Measurements from ENCODE around the gene WDR53. TPM values are rescaled to one million over a fixed set of nuclear protein-coding genes. Genes with fewer than 3 reads are reported as not detected.
A peak's percentile ranks its signal among the peaks of the same experiment; 100 is the strongest.
"Not testable (repeated sequence)": the region's sequence is repeated elsewhere in the genome, so short reads cannot be mapped to it uniquely, and the experiment has no call there.

Gene WDR53
- total and polyA plus RNA-seq, 11 donors: 4.2 to 15.5 (median 8.4) TPM

DNA sequence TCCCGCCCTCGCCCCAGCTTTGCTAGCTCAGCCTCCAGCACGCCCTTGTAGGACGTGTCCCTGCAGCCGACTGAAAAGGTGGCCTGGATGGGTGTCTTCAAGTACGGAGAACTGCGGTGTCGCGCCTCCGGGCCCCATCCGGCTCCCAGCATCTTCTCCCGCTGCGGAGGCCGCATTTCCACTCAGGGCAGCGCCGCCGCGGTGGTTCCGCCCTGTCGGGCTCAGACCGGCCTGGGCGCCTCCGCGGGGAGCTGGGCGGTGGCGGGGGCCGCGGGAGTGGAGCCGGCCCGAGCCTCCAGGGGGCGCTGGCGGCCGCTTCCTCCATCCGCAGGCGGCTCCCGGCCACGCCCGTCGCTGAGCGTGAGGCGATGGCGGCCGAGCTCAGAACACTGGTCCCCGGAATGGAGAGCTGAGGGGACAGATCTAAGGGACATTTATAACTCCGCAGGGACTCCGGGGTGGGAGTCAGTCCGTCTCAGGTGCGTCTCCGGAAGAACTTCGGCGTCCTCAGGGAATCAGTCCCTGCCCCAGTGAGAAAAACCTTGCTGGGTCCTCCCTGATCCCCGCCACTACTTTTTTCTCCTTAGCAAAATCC is 39.6 kb downstream of the WDR53 start:
- no peak for TF ChIP-seq POLR2A (IDR thresholded peaks at IDR 0.05)
- TF ChIP-seq, protein P1, sequence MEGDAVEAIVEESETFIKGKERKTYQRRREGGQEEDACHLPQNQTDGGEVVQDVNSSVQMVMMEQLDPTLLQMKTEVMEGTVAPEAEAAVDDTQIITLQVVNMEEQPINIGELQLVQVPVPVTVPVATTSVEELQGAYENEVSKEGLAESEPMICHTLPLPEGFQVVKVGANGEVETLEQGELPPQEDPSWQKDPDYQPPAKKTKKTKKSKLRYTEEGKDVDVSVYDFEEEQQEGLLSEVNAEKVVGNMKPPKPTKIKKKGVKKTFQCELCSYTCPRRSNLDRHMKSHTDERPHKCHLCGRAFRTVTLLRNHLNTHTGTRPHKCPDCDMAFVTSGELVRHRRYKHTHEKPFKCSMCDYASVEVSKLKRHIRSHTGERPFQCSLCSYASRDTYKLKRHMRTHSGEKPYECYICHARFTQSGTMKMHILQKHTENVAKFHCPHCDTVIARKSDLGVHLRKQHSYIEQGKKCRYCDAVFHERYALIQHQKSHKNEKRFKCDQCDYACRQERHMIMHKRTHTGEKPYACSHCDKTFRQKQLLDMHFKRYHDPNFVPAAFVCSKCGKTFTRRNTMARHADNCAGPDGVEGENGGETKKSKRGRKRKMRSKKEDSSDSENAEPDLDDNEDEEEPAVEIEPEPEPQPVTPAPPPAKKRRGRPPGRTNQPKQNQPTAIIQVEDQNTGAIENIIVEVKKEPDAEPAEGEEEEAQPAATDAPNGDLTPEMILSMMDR (IDR thresholded peaks at IDR 0.05): peak; percentile 60 to 93 (median 72)
- intact Hi-C loops (cut with DNase I): loop anchor here in 1 of 10 donors (10.0 kb wide), 1 partner anchor 474 kb away; no protein-coding TSS in a partner anchor
- peak; percentile 69 to 99 (median 94) for ATAC-seq
- H3K36me3 ChIP-seq: no peaks in the 10 kb centered on the region
- WGBS, 4 donors: 3 to 17% (median 5%) methylated on average over 15 to 52 of the region's 52 CpGs
- H3K27me3 ChIP-seq: peaks cover 0 to 11% (median 0%) of the 10 kb centered on the region in 9 donors
- peak overlapping the region; percentile 6 to 57 (median 46) for H3K4me3 ChIP-seq
- peaks cover 0 to 7% (median 0%) of the 10 kb centered on the region in 12 donors for H3K9me3 ChIP-seq
- peak; percentile 57 to 91 (median 79) for DNase-seq
- peaks cover 0 to 11% (median 0%) of the 10 kb centered on the region in 12 donors for H3K4me1 ChIP-seq
- H3K27ac ChIP-seq: peak overlapping the region in 3 of 12 donors; percentile 20 to 64 (median 58)

DNA sequence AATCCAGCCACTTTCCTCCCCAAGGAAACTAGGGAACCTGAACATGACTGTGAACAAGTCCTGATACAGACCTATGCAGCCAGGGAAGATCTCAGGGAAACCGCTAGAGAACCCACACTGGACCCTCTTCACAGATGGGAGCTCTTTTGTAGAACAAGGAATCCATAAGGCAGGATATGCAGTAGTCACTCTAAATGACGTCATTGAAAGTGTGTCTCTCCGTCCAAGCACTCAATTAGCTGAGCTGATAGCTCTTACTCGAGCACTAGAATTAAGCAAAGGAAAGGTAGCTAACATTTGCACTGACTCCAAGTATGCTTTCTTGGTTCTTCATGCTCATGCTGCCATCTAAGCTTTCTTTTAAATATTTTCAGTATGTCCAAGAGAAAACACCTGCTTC is 43.2 kb downstream of the WDR53 start:
- H3K4me1 ChIP-seq: peaks cover 0 to 11% (median 0%) of the 10 kb centered on the region in 12 donors
- 73 to 79% (median 77%) methylated on average over 4 of the region's 4 CpGs for WGBS, 4 donors
- TF ChIP-seq, protein P1 (IDR thresholded peaks at IDR 0.05): no peak
- no peak for TF ChIP-seq POLR2A (IDR thresholded peaks at IDR 0.05)

GRCh38 chr3:196524527-196524926 is 43.8 kb downstream of the WDR53 start:
- Histone ChIP-seq H3K9me3 (peaks cover 0 to 23% (median 12%) of the 10 kb centered on the region in 12 donors), H3K4me1 (peaks cover 0 to 11% (median 0%) of the 10 kb centered on the region in 12 donors), H3K36me3 (no peaks in the 10 kb centered on the region), H3K27me3 (no peaks in the 10 kb centered on the region), H3K27ac (no peak overlapping the region), H3K4me3 (no peak overlapping the region)
- intact Hi-C loops (cut with DNase I): loop anchor here in 4 of 10 donors (5.0 to 10.0 kb wide), 3 partner anchors 37 to 470 kb away; no protein-coding TSS in a partner anchor
- WGBS, 4 donors: 51 to 69% (median 59%) methylated on average over 5 of the region's 5 CpGs
- TF ChIP-seq, protein P1 (IDR thresholded peaks at IDR 0.05): no peak
- no peak for TF ChIP-seq POLR2A (IDR thresholded peaks at IDR 0.05)
- no peak for ATAC-seq
- no peak for DNase-seq

More for the DNA sequence above, 43.2 kb downstream of the WDR53 start:
- Histone ChIP-seq H3K36me3 (no peaks in the 10 kb centered on the region), H3K4me3 (no peak overlapping the region), H3K9me3 (peaks cover 0 to 17% (median 6%) of the 10 kb centered on the region in 12 donors), H3K27ac (no peak overlapping the region), H3K27me3 (no peaks in the 10 kb centered on the region)
- ATAC-seq (no peak), DNase-seq (no peak)
- intact Hi-C loops (cut with DNase I): loop anchor here in 1 of 10 donors (10.0 kb wide), 1 partner anchor 470 kb away; no protein-coding TSS in a partner anchor

- intact Hi-C loops (cut with DNase I): loop anchor here in 4 of 10 donors (5.0 to 10.0 kb wide), 3 partner anchors 37 to 469 kb away; no protein-coding TSS in a partner anchor
- no peak for DNase-seq
- Histone ChIP-seq H3K36me3 (no peaks in the 10 kb centered on the region), H3K4me3 (no peak overlapping the region), H3K27me3 (no peaks in the 10 kb centered on the region), H3K9me3 (peaks cover 0 to 30% (median 19%) of the 10 kb centered on the region in 12 donors), H3K27ac (no peak overlapping the region), H3K4me1 (peaks cover 0 to 6% (median 0%) of the 10 kb centered on the region in 12 donors)
- TF ChIP-seq POLR2A (IDR thresholded peaks at IDR 0.05): no peak
- TF ChIP-seq, protein P1 (IDR thresholded peaks at IDR 0.05): no peak
- no peak for ATAC-seq
- 88 to 96% (median 93%) methylated on average over 4 of the region's 4 CpGs for WGBS, 4 donors
Measured at GRCh38 chr3:196523841-196524240, 44.5 kb downstream of the WDR53 start.

GRCh38 chr3:196521291-196521690 is 47.1 kb downstream of the WDR53 start:
- not testable (repeated sequence) for H3K4me3 ChIP-seq, H3K27me3 ChIP-seq, H3K27ac ChIP-seq, H3K4me1 ChIP-seq, ATAC-seq, DNase-seq, H3K36me3 ChIP-seq
- peaks cover 0 to 42% (median 27%) of the 10 kb centered on the region in 12 donors for H3K9me3 ChIP-seq
- 79 to 89% (median 86%) methylated on average over 12 of the region's 12 CpGs for WGBS, 4 donors
- intact Hi-C loops (cut with DNase I): loop anchor here in 4 of 10 donors (5.0 to 10.0 kb wide), 3 partner anchors 34 to 466 kb away; no protein-coding TSS in a partner anchor
